HG02840 (cell line): Measurements from ENCODE around the gene TTLL1.
A peak's percentile ranks its signal among the peaks of the same experiment; 100 is the strongest.

ENCODE experiments used
- ATAC-seq: cut with Tn5 transposase; IDR thresholded peaks from one replicate; pipeline ENCODE4 v1.9.1; 2021; ENCODE audit warnings: mild to moderate bottlenecking, moderate library complexity, moderate number of reproducible peaks; ENCODE audit not compliant: unreplicated experiment, low FRiP score

The TTLL1 gene

GRCh38 chr22:43088984-43089717 lies at the start of gene TTLL1:
Gene TTLL1 (minus strand): TSS chr22:43089391. CDS start chr22:43075586, 13,805 bp downstream.
- peak; percentile 69 for ATAC-seq

- ATAC-seq = no peak
These were observed 47.6 kb upstream of the TTLL1 start for GRCh38 chr22:43136801-43137200.

GRCh38 chr22:43136255-43136654 lies 47.1 kb upstream of the TTLL1 start:
- no peak for ATAC-seq

- no peak for ATAC-seq
These were observed 46.4 kb upstream of the TTLL1 start for GRCh38 chr22:43135565-43135964.

GRCh38 chr22:43134553-43134952 lies 45.4 kb upstream of the TTLL1 start:
- ATAC-seq = no peak

GRCh38 chr22:43133401-43133800 lies 44.2 kb upstream of the TTLL1 start:
- ATAC-seq = no peak

- no peak for ATAC-seq
These were observed 42.7 kb upstream of the TTLL1 start for GRCh38 chr22:43131773-43132501.

- ATAC-seq = no peak
These were observed 40.5 kb upstream of the TTLL1 start for GRCh38 chr22:43129426-43130425.

GRCh38 chr22:43128928-43129424 lies 39.8 kb upstream of the TTLL1 start:
- no peak for ATAC-seq

GRCh38 chr22:43128116-43128515 lies 38.9 kb upstream of the TTLL1 start:
- ATAC-seq = no peak

GRCh38 chr22:43127166-43127908 lies 38.1 kb upstream of the TTLL1 start:
- no peak for ATAC-seq

GRCh38 chr22:43126501-43127165 lies 37.4 kb upstream of the TTLL1 start:
- no peak for ATAC-seq

- ATAC-seq = peak; percentile 89
These were observed 29.8 kb upstream of the TTLL1 start for GRCh38 chr22:43118953-43119458.

GRCh38 chr22:43118024-43118849 lies 29.0 kb upstream of the TTLL1 start:
- no peak for ATAC-seq

- no peak for ATAC-seq
These were observed 27.7 kb upstream of the TTLL1 start for GRCh38 chr22:43116932-43117331.

GRCh38 chr22:43114958-43115357 lies 25.8 kb upstream of the TTLL1 start:
- no peak for ATAC-seq

- ATAC-seq = no peak
These were observed 24.5 kb upstream of the TTLL1 start for GRCh38 chr22:43113526-43114251.
